Suppressor macrophage treated with lipopolysaccharide for 4 hours (primary cell): ENCODE data around the gene AFAP1.

Experiments used
- DNase-seq: peaks from one replicate; pipeline ENCODE4 v3.0.0-alpha.2; 2020

The AFAP1 gene

GRCh38 chr4:7862561-7863192 is 77.0 kb downstream of the AFAP1 start:
- no peak for DNase-seq

GRCh38 chr4:7861440-7861881 is 78.2 kb downstream of the AFAP1 start:
- DNase-seq = no peak

- DNase-seq = no peak
Measured at GRCh38 chr4:7860600-7861163, 79.0 kb downstream of the AFAP1 start.

GRCh38 chr4:7859326-7859725 is 80.3 kb downstream of the AFAP1 start:
- no peak for DNase-seq

GRCh38 chr4:7858498-7858897 is 81.2 kb downstream of the AFAP1 start:
- DNase-seq = no peak

GRCh38 chr4:7857993-7858392 is 81.7 kb downstream of the AFAP1 start:
- no peak for DNase-seq

GRCh38 chr4:7857238-7857701 is 82.4 kb downstream of the AFAP1 start:
- DNase-seq = peak; percentile 23

- DNase-seq = no peak
Measured at GRCh38 chr4:7855731-7856130, 83.9 kb downstream of the AFAP1 start.

- no peak for DNase-seq
Measured at GRCh38 chr4:7854697-7855370, 84.8 kb downstream of the AFAP1 start.

GRCh38 chr4:7854216-7854615 is 85.4 kb downstream of the AFAP1 start:
- DNase-seq = no peak

GRCh38 chr4:7853271-7853670 is 86.4 kb downstream of the AFAP1 start:
- DNase-seq = no peak

GRCh38 chr4:7852568-7853185 is 87.0 kb downstream of the AFAP1 start:
- DNase-seq = no peak

GRCh38 chr4:7850489-7850888 is 89.2 kb downstream of the AFAP1 start:
- no peak for DNase-seq

- no peak for DNase-seq
Measured at GRCh38 chr4:7847206-7847605, 92.5 kb downstream of the AFAP1 start.

- no peak for DNase-seq
Measured at GRCh38 chr4:7845493-7846128, 94.0 kb downstream of the AFAP1 start.

GRCh38 chr4:7844594-7844991 is 95.1 kb downstream of the AFAP1 start:
- no peak for DNase-seq

GRCh38 chr4:7843831-7844593 is 95.6 kb downstream of the AFAP1 start:
- peak; percentile 69 for DNase-seq

GRCh38 chr4:7842384-7843279 is 97.0 kb downstream of the AFAP1 start:
- no peak for DNase-seq

- no peak for DNase-seq
Measured at GRCh38 chr4:7841894-7842293, 97.8 kb downstream of the AFAP1 start.

GRCh38 chr4:7841071-7841470 is 98.6 kb downstream of the AFAP1 start:
- no peak for DNase-seq

- DNase-seq = no peak
Measured at GRCh38 chr4:7839856-7840255, 99.8 kb downstream of the AFAP1 start.
